ENCODE data around the gene ZNF154.
A peak's percentile ranks its signal among the peaks of the same experiment; 100 is the strongest.

ZNF154 gene

DNA sequence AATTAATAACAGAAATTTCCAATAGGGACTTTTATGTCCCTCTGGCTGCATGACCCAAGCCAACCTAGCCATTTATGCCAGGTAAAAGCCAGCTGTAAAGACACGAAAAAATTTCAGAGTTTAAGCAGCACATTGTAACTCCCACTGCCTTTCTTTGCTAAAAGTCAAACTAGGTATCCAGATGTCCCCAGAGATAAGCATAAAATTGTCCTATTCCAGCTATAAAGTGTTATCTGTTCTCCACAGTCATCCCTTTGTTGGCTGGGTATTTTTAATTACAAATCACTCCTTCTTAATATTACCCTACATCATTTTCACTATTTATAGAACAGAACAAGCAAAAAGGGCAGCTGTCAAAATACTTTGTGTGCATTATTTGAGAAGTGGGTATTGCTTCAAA, 3.2 kb upstream of the ZNF154 start:
- Histone ChIP-seq H3K27me3 (ENCODE audit: control insufficient read depth in 1 of 2, insufficient read depth in 1 of 2, low read length in 2 of 2) (no peaks in the 10 kb centered on the region), H4K91ac (ENCODE audit: low read length) (no peak overlapping the region), H3K23ac (ENCODE audit: low read length in 2 of 2) (no peak overlapping the region), H2BK15ac (ENCODE audit: low read depth, poor library complexity, severe bottlenecking) (no peak overlapping the region), H3K27ac (ENCODE audit: low read length, poor library complexity, severe bottlenecking) (no peak overlapping the region), H3K4me3 (ENCODE audit: insufficient read depth in 1 of 2, low read depth in 1 of 2, low read length in 2 of 2) (no peak overlapping the region), H3K9me3 (ENCODE audit: control insufficient read depth, low read length) (peaks cover 33% of the 10 kb centered on the region), H3K9ac (ENCODE audit: low read length) (no peak overlapping the region), H3K14ac (ENCODE audit: low read length in 2 of 2) (no peak overlapping the region), H2AK5ac (ENCODE audit: low read length, severe bottlenecking) (no peak overlapping the region), H2BK5ac (ENCODE audit: low read depth, low read length, poor library complexity, severe bottlenecking) (no peak overlapping the region), H3K4me1 (ENCODE audit: control insufficient read depth, insufficient read depth, low read depth, low read length) (peaks cover 5% of the 10 kb centered on the region), H3K36me3 (ENCODE audit: control insufficient read depth in 1 of 2, insufficient read depth in 2 of 2, low read depth in 1 of 2, low read length in 2 of 2) (peaks cover 0 to 7% of the 10 kb centered on the region in 2 experiments), H2AFZ (ENCODE audit: low read depth, low read length) (no peak overlapping the region), H3K4me2 (ENCODE audit: low read length, poor library complexity, severe bottlenecking) (no peak overlapping the region), H2BK120ac (ENCODE audit: low read depth, low read length) (no peak overlapping the region), H3K4ac (ENCODE audit: low read depth in 1 of 2, low read length in 2 of 2) (no peak overlapping the region), H3K79me1 (replicated peaks; ENCODE audit: low read length, poor library complexity, severe bottlenecking) (peaks cover 15% of the 10 kb centered on the region), H2BK12ac (ENCODE audit: low read length in 2 of 2) (no peak overlapping the region), H3K18ac (ENCODE audit: low read depth in 1 of 2, low read length in 2 of 2) (no peak overlapping the region), H4K8ac (ENCODE audit: low read length) (no peak overlapping the region)
- no peak for DNase-seq
- 39% methylated on average over 1 of the region's 1 CpG for WGBS

DNA sequence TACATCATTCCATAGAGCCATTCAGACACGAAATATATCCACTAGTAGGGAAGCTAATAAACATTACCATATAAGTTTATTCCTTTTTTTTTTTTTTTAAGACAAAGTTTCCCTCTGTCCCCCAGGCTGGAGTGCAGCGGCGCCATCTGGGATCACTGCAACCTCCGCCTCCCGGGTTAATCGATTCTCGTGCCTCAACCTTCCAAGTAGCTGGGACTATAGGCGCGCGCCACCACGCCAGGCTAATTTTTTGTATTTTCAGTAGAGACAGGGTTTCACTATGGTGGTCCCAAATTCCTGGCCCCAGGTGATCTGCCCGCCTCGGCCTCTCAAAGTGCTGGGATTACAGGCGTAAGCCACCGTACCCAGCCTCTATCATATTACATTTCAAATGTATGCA, 612 bp upstream of the ZNF154 start:
- no peak for DNase-seq
- no peak overlapping the region for H4K91ac ChIP-seq (ENCODE audit: low read length)
- H3K9ac ChIP-seq (ENCODE audit: low read length), result peak overlapping the region; percentile 92
- no peak overlapping the region for H2BK15ac ChIP-seq (ENCODE audit: low read depth, poor library complexity, severe bottlenecking)
- H3K4ac ChIP-seq (ENCODE audit: low read depth in 1 of 2, low read length in 2 of 2), result no peak overlapping the region
- no peak overlapping the region for H3K4me2 ChIP-seq (ENCODE audit: low read length, poor library complexity, severe bottlenecking)
- no peak overlapping the region for H2BK12ac ChIP-seq (ENCODE audit: low read length in 2 of 2)
- H2AK5ac ChIP-seq (ENCODE audit: low read length, severe bottlenecking), result no peak overlapping the region
- peaks cover 23% of the 10 kb centered on the region for H3K79me1 ChIP-seq (replicated peaks; ENCODE audit: low read length, poor library complexity, severe bottlenecking)
- H3K27ac ChIP-seq (ENCODE audit: low read length, poor library complexity, severe bottlenecking), result no peak overlapping the region
- no peak overlapping the region for H2BK120ac ChIP-seq (ENCODE audit: low read depth, low read length)
- H3K27me3 ChIP-seq (ENCODE audit: control insufficient read depth in 1 of 2, insufficient read depth in 1 of 2, low read length in 2 of 2), result no peaks in the 10 kb centered on the region
- H3K18ac ChIP-seq (ENCODE audit: low read depth in 1 of 2, low read length in 2 of 2), result no peak overlapping the region
- H2AFZ ChIP-seq (ENCODE audit: low read depth, low read length), result no peak overlapping the region
- peaks cover 23% of the 10 kb centered on the region for H3K9me3 ChIP-seq (ENCODE audit: control insufficient read depth, low read length)
- peaks cover 10 to 20% of the 10 kb centered on the region in 2 experiments for H3K36me3 ChIP-seq (ENCODE audit: control insufficient read depth in 1 of 2, insufficient read depth in 2 of 2, low read depth in 1 of 2, low read length in 2 of 2)
- WGBS, result 55% methylated on average over 12 of the region's 15 CpGs
- no peak overlapping the region for H4K8ac ChIP-seq (ENCODE audit: low read length)
- H3K23ac ChIP-seq (ENCODE audit: low read length in 2 of 2), result no peak overlapping the region
- no peak overlapping the region for H3K14ac ChIP-seq (ENCODE audit: low read length in 2 of 2)
- H2BK5ac ChIP-seq (ENCODE audit: low read depth, low read length, poor library complexity, severe bottlenecking), result no peak overlapping the region
- H3K4me1 ChIP-seq (ENCODE audit: control insufficient read depth, insufficient read depth, low read depth, low read length), result peaks cover 5% of the 10 kb centered on the region
- peak overlapping the region in 1 of 2 experiments; percentile 83 for H3K4me3 ChIP-seq (ENCODE audit: insufficient read depth in 1 of 2, low read depth in 1 of 2, low read length in 2 of 2)

DNA sequence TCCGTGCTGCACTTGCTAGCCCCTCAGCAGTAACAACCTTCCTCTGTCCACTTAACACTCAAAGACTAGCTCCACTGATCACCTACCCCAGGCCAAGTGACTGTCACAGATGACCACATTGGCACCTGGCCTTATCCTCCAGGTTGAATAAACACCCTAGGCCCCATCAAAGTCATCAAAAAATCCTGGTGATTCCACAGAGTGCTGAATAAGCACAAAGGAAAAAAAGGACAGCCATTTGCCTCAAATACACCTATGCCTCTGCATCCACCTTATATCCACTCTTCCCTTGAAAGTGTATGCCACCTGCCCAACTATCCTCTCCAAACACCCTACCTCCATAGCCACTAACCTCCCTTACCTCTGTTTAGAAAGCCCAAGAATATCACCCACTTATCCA, 2.7 kb downstream of the ZNF154 start:
- Histone ChIP-seq H3K18ac (ENCODE audit: low read depth in 1 of 2, low read length in 2 of 2) (no peak overlapping the region), H3K27me3 (ENCODE audit: control insufficient read depth in 1 of 2, insufficient read depth in 1 of 2, low read length in 2 of 2) (no peaks in the 10 kb centered on the region), H3K23ac (ENCODE audit: low read length in 2 of 2) (no peak overlapping the region), H3K27ac (ENCODE audit: low read length, poor library complexity, severe bottlenecking) (no peak overlapping the region), H3K4me3 (ENCODE audit: insufficient read depth in 1 of 2, low read depth in 1 of 2, low read length in 2 of 2) (no peak overlapping the region), H2BK5ac (ENCODE audit: low read depth, low read length, poor library complexity, severe bottlenecking) (no peak overlapping the region), H3K79me1 (replicated peaks; ENCODE audit: low read length, poor library complexity, severe bottlenecking) (peaks cover 40% of the 10 kb centered on the region), H3K9ac (ENCODE audit: low read length) (no peak overlapping the region), H3K14ac (ENCODE audit: low read length in 2 of 2) (no peak overlapping the region), H4K8ac (ENCODE audit: low read length) (no peak overlapping the region), H2BK15ac (ENCODE audit: low read depth, poor library complexity, severe bottlenecking) (no peak overlapping the region), H3K4me1 (ENCODE audit: control insufficient read depth, insufficient read depth, low read depth, low read length) (peaks cover 5% of the 10 kb centered on the region), H2AFZ (ENCODE audit: low read depth, low read length) (no peak overlapping the region), H2AK5ac (ENCODE audit: low read length, severe bottlenecking) (no peak overlapping the region), H2BK120ac (ENCODE audit: low read depth, low read length) (no peak overlapping the region), H2BK12ac (ENCODE audit: low read length in 2 of 2) (no peak overlapping the region), H3K36me3 (ENCODE audit: control insufficient read depth in 1 of 2, insufficient read depth in 2 of 2, low read depth in 1 of 2, low read length in 2 of 2) (peaks cover 27 to 51% of the 10 kb centered on the region in 2 experiments), H3K9me3 (ENCODE audit: control insufficient read depth, low read length) (peaks cover 29% of the 10 kb centered on the region), H3K4me2 (ENCODE audit: low read length, poor library complexity, severe bottlenecking) (no peak overlapping the region), H4K91ac (ENCODE audit: low read length) (no peak overlapping the region), H3K4ac (ENCODE audit: low read depth in 1 of 2, low read length in 2 of 2) (no peak overlapping the region)
- no peak for DNase-seq
- WGBS, result 98% methylated on average over 1 of the region's 1 CpG

DNA sequence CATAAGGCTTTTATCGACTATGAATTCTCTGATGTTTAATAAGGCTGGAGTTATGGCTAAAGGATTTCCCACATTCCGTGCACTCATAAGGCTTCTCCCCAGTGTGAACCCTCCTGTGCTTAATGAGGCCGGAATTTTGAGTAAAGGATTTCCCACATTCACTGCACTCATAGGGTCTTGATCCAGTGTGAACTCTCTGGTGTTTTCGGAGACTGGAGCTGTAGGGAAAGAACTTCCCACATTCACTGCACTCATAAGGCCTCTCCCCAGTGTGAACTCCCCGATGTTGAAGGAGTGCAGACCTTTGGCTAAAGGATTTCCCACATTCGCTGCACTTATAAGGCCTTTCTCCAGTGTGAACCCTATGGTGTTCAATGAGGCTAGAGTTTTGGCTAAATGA, 7.4 kb downstream of the ZNF154 start:
- H3K4me3 ChIP-seq (ENCODE audit: insufficient read depth in 1 of 2, low read depth in 1 of 2, low read length in 2 of 2), result peak overlapping the region in 1 of 2 experiments; percentile 53
- peaks cover 51% of the 10 kb centered on the region for H3K9me3 ChIP-seq (ENCODE audit: control insufficient read depth, low read length)
- DNase-seq, result no peak

More for the DNA sequence above, 7.4 kb downstream of the ZNF154 start:
- H3K23ac ChIP-seq (ENCODE audit: low read length in 2 of 2), result no peak overlapping the region
- no peak overlapping the region for H2BK5ac ChIP-seq (ENCODE audit: low read depth, low read length, poor library complexity, severe bottlenecking)
- no peak overlapping the region for H3K4me2 ChIP-seq (ENCODE audit: low read length, poor library complexity, severe bottlenecking)
- H3K36me3 ChIP-seq (ENCODE audit: control insufficient read depth in 1 of 2, insufficient read depth in 2 of 2, low read depth in 1 of 2, low read length in 2 of 2), result peaks cover 50 to 67% of the 10 kb centered on the region in 2 experiments
- H4K8ac ChIP-seq (ENCODE audit: low read length), result no peak overlapping the region
- H3K27me3 ChIP-seq (ENCODE audit: control insufficient read depth in 1 of 2, insufficient read depth in 1 of 2, low read length in 2 of 2), result no peaks in the 10 kb centered on the region
- no peak overlapping the region for H3K4ac ChIP-seq (ENCODE audit: low read depth in 1 of 2, low read length in 2 of 2)
- no peak overlapping the region for H2AK5ac ChIP-seq (ENCODE audit: low read length, severe bottlenecking)
- no peak overlapping the region for H2BK15ac ChIP-seq (ENCODE audit: low read depth, poor library complexity, severe bottlenecking)
- H2BK12ac ChIP-seq (ENCODE audit: low read length in 2 of 2), result no peak overlapping the region
- no peak overlapping the region for H3K18ac ChIP-seq (ENCODE audit: low read depth in 1 of 2, low read length in 2 of 2)
- H2BK120ac ChIP-seq (ENCODE audit: low read depth, low read length), result no peak overlapping the region
- H2AFZ ChIP-seq (ENCODE audit: low read depth, low read length), result no peak overlapping the region
- no peak overlapping the region for H3K9ac ChIP-seq (ENCODE audit: low read length)
- no peak overlapping the region for H4K91ac ChIP-seq (ENCODE audit: low read length)
- no peaks in the 10 kb centered on the region for H3K4me1 ChIP-seq (ENCODE audit: control insufficient read depth, insufficient read depth, low read depth, low read length)
- H3K27ac ChIP-seq (ENCODE audit: low read length, poor library complexity, severe bottlenecking), result no peak overlapping the region
- peaks cover 37% of the 10 kb centered on the region for H3K79me1 ChIP-seq (replicated peaks; ENCODE audit: low read length, poor library complexity, severe bottlenecking)
- 100% methylated on average over 4 of the region's 6 CpGs for WGBS
- no peak overlapping the region for H3K14ac ChIP-seq (ENCODE audit: low read length in 2 of 2)
